H7 (cell line): Measurements from ENCODE around the gene ATP5MC2. TPM values are rescaled to one million over a fixed set of nuclear protein-coding genes. Genes with fewer than 3 reads are reported as not detected.
"Not testable (repeated sequence)": the region's sequence is repeated elsewhere in the genome, so short reads cannot be mapped to it uniquely, and the experiment has no call there.

ENCODE experiments used
- DNase-seq: peaks from one replicate; pipeline ENCODE4 v3.0.0; 2012
- H3K27me3 ChIP-seq: 2 replicates; pipeline ENCODE4 v1.6.0; 2011; ENCODE audit warnings: mild to moderate bottlenecking, low read length; ENCODE audit not compliant: control insufficient read depth, insufficient read depth
- H3K36me3 ChIP-seq: replicated peaks from 2 replicates; pipeline ENCODE4 v1.5.1; 2011; ENCODE audit warnings: low read length; ENCODE audit not compliant: control insufficient read depth, insufficient read depth
- H3K4me3 ChIP-seq: 2 replicates; pipeline ENCODE4 v1.5.1; 2011; ENCODE audit warnings: low read depth, mild to moderate bottlenecking, control low read depth, low read length, moderate library complexity; ENCODE audit not compliant: insufficient read depth
- total RNA-seq: library from RNA; depleted of rRNA; stranded (reverse); fragments of >200 nt; shearing (Covaris generic); gene quantifications from 2 replicates; pipeline ENCODE4 v1.2.3, GENCODE V29; 2014

The ATP5MC2 gene
- total RNA-seq, 1 experiment from 2014 or later: 460 TPM

DNA sequence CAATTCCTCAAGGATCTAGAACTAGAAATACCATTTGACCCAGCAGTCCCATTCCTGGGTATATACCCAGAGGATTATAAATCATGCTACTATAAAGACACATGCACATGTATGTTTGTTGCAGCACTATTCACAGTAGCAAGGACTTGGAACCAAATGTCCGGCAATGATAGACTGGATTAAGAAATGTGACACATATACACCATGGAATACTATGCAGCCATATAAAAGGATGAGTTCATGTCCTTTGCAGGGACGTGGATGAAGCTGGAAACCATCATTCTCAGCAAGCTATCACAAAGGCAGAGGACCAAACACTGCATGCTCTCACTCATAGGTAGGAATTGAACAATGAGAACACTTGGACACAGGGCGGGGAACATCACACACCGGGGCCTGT lies 29.6 kb downstream of the ATP5MC2 start:
- not testable (repeated sequence) for H3K36me3 ChIP-seq, DNase-seq, H3K4me3 ChIP-seq, H3K27me3 ChIP-seq

DNA sequence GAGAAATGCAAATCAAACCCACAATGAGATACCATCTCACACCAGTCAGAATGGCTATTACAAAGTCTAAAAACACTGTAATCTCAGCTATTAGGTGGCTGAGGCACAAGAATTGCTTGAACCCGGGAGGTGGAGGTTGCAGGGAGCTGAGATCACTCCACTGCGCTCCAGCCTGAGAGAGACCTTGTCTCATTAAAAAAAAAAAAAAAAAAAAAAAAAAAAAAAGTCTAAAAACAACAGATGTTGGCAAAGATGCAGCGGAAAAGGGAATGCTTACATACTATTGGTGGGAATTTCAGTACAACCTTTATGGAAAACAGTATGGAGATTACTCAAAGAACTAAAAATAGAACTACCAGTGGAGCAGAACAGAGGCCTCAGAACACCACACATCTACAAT lies 30.7 kb downstream of the ATP5MC2 start:
- H3K27me3 ChIP-seq: no peaks in the 10 kb centered on the region
- no peak for DNase-seq

DNA sequence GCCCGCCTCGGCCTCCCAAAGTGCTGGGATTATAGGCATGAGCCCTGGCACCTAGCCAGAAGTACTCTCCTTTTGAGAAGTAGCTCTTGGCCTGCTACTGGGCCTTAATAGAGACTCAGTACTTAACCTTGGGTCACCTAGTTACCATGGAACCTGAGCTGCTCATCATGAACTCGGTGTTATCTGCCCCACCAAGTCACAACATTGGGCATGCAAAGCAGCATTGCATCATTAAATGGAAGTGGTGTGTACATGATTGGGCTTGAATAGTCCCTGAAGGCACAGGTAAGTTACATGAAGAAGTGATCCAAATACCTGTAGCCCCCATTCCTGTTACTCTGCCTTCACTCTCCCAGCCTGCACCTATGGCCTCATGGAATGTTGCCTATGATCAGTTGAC lies 31.8 kb downstream of the ATP5MC2 start:
- no peak for DNase-seq
- H3K4me3 ChIP-seq: no peak overlapping the region
- H3K27me3 ChIP-seq: no peaks in the 10 kb centered on the region
- H3K36me3 ChIP-seq: no peaks in the 10 kb centered on the region

More for the DNA sequence above, 30.7 kb downstream of the ATP5MC2 start:
- H3K4me3 ChIP-seq: no peak overlapping the region
- no peaks in the 10 kb centered on the region for H3K36me3 ChIP-seq

DNA sequence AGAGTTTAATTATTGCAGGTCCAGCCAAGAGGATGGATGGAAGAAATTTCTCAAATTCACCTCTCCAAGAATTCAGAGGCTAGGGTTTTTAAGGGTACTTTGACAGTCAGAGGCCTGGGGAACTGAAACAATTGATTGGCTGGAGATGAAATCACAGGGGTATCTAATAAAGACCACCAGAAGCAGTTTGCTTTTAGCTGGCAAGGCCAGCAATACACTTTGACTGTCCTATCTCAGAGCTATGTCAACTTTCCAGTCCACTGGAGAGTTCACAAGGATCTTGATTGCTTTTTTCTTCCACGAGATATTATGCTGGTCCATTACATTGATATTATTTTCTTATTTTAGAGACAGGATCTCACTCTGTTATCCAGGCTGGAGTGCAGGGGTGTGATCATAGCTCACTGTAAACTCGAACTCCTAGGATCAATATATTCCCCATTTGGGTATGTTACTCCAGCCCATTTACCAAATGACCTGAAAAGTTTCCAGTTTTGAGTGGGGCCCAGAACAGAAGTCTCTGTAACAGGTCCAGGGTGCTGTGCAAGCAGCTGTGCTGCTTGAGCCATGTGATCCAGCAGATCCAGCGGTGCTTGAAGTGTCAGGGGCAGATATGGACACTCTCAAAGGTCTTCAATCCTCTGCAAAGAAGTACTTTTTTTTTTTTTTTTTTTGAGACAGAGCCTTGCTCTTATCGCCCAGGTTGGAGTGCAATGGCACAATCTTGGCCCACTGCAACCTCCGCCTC lies 32.5 kb downstream of the ATP5MC2 start:
- DNase-seq: no peak
- Histone ChIP-seq H3K4me3 (no peak overlapping the region), H3K36me3 (no peaks in the 10 kb centered on the region), H3K27me3 (no peaks in the 10 kb centered on the region)

DNA sequence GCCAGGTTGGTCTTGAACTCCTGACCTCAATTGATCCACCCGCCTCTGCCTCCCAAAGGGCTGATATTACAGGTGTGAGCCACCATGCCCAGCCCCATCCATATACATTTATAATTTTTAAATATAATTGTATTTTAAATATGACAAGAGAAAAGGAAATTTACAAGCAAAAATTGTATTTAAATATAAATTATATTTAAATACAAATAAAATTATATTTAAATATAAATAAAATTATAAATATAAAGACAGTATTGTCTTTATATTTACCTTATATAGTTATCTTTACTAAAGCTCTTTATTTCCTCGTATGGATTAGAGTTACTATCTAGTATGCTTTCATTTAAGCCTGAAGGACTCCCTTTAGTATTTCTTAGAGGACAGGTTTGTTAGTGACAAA lies 37.8 kb downstream of the ATP5MC2 start:
- no peak overlapping the region for H3K4me3 ChIP-seq
- no peak for DNase-seq
- no peaks in the 10 kb centered on the region for H3K36me3 ChIP-seq
- no peaks in the 10 kb centered on the region for H3K27me3 ChIP-seq

DNA sequence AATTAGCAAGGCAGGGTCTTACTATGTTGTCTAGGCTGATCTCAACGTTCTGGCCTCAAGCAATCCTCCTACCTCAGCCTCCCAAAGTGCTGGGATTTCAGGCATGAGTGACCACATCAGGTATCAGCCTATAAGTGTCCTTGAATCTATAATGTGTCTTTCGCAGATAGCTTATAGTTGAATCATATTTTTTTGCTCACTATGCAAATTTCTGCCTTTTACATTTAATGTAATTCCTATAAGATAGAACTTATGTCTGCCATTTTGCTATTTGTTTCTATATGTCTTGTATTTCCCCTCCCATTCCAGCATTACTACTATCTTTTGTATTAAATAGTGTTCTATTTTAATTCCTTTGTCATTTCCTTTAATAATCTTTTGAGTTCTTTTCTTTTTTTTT lies 39.2 kb downstream of the ATP5MC2 start:
- Histone ChIP-seq H3K36me3 (no peaks in the 10 kb centered on the region), H3K4me3 (no peak overlapping the region), H3K27me3 (no peaks in the 10 kb centered on the region)
- no peak for DNase-seq

DNA sequence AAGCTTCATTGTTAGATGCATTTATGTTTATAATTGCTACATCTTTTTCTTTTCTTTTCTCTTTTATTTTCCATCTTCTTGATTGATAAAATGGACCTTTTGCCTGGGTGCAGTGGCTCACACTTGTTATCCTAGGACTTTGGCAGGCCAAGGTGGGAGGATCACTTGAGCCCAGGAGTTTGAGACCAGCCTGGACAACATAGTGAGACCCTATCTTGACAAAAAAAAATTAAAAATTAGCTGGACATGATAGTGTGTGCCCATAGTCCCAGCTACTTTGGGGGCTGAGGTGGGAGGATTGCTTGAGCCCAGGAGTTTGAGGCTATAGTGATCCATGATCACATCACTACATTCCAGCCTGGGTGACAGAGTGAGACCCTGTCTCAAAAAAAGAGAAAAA lies 40.2 kb downstream of the ATP5MC2 start:
- H3K27me3 ChIP-seq, DNase-seq, H3K36me3 ChIP-seq, H3K4me3 ChIP-seq: not testable (repeated sequence)

DNA sequence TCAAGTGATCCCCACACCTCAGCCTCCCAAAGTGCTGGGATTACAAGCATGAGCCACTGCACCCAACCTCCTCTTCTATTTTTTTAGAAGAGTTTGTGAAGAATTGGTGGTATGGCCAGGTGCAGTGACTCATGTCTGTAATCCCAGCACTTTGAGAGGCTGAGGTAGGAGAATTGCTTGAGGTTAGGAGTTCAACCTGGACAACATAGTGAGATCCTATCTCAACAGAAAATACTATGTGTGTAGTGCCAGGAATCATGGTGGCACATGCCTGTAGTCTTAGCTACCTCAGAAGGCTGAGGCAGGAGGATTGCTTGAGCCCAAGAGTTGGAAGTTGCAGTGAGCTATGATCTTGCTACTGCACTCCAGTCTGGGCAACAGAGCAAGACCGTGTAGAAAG lies 44.2 kb downstream of the ATP5MC2 start:
- no peak overlapping the region for H3K4me3 ChIP-seq
- H3K36me3 ChIP-seq: no peaks in the 10 kb centered on the region
- no peak for DNase-seq
- H3K27me3 ChIP-seq: no peaks in the 10 kb centered on the region

DNA sequence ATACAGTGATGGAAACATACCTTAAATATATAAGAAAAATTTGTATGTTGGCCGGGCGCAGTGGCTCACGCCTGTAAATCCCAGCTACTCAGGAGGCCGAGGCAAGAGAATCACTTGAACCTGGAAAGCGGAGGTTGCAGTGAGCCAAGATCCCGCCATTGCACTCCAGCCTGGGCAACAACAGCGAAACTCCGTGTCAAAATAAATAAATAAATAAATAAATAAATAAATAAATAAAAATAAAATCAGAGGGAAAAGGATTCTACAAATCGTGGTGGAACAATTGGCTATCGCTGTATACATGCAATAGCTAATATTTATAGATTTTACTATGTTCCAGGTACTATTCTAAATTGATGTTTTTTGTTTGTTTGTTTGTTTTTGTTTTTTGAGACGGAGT lies 48.0 kb downstream of the ATP5MC2 start:
- no peaks in the 10 kb centered on the region for H3K27me3 ChIP-seq
- no peak for DNase-seq
- no peaks in the 10 kb centered on the region for H3K36me3 ChIP-seq
- H3K4me3 ChIP-seq: no peak overlapping the region

DNA sequence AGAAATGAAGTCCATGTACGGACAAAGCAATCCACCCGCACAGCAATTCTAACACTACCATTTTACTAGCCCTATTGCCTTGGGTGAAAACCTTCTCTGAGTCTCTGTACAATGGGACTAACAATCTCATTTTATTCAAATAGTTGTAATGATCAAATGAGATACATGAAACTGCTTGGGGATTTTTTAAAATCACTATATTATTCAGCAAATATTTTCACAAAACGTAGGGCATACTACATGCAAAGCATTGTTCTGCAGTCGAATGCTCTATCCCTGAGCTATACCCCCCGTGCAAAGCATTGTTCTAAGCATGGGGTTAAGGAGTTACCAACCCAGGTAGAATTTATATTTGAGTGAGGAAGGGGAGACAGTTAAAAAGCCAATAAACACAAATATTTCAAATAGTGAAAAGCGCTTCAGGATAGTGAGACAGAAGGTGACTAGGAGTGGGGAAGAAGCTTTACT lies 49.1 kb downstream of the ATP5MC2 start:
- peak overlapping the region; percentile 75 for H3K4me3 ChIP-seq
- no peak for DNase-seq
- H3K27me3 ChIP-seq: no peaks in the 10 kb centered on the region
- no peaks in the 10 kb centered on the region for H3K36me3 ChIP-seq

DNA sequence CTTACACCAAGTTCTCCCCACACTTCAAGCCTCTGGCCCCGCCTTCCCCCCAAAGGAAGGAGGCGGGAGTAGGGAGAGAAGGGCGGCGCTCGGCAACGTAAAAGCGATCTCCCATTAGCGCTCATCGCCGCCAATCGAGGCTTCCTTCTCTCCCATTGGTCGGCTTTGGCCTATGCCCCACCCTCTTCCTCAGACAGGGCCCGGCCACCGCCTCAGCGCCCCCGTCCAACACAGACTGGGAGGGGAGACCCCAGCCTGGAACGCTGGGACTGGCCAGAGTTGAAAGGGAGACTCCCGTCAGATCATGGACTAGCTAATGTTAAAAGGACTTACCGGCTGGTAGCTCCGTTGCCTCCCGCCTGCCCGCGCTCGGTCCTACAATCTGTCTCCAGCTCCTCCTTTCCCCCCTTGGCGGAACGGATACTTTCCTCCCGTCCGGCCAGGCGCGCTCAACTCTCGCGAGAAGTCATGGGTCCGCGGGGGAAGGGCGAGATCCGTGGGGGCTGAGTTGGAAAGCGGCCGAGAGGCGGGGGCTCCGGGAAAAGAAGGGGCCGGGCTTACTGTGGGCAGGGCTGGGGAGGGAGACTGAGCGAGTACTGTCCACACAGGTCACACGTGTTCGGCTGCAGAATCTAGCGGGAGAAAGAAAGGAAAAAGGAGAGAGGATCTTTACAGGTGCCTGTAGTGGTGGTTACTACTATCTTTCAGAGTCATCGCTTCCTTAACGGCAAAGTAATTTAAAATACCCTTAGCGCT lies 49.8 kb downstream of the ATP5MC2 start, which contains the start of gene ATF7:
ATF7 (minus strand) TSS at position 437 of the 756 bp plus-strand sequence. CDS start 25,382 bp downstream, outside the sequence.
- peak; percentile 95 for DNase-seq
- Histone ChIP-seq H3K27me3 (no peaks in the 10 kb centered on the region), H3K4me3 (peak within 1 kb of the TSS; percentile 75), H3K36me3 (no peaks in the 10 kb centered on the region)

DNA sequence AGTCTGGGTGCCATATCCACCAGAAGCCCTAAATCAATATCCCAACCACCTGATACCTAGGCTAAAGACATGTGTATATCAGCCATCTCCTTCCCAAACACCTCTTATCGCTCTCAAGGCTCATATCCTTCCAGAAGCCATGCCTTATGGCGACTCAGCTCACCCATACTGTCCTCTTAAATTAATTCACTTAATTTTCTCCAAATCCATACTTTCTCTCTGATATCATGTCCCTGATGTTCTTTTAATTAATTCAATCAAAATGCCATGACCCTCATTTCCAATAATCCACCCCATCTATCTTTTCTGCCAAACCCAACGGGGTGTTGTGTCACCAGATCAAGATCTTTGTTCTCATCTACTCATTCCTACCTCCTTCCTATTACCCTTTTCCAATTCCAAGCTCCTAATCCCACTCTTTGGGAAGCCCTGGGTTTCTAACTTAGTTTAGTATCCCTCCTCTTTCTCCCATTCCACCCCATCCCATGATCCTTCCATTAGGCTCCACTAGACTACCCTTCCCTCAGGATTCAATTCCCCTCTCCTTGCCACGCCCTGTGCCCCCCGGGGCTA lies 50.4 kb downstream of the ATP5MC2 start:
- peak overlapping the region; percentile 75 for H3K4me3 ChIP-seq
- no peaks in the 10 kb centered on the region for H3K27me3 ChIP-seq
- no peaks in the 10 kb centered on the region for H3K36me3 ChIP-seq
- DNase-seq: no peak

DNA sequence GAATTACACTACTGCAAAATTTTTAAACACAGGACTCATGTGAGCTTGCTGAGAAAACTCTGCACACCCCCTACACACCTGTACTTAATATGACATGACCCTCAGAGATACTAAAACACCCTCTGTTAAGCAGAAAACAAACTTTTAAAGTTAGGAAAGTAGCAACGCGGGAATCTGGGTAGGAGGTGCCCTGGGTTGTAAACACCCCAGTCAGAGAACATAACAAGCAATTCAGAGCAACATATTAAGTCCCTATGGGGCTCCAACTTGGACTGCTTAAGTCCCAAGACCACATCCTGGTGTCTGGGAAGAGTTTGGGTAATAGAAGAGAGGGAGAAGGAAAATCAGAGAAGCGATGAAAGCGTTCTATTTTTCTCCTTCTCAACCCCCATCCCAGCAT lies 50.9 kb downstream of the ATP5MC2 start:
- H3K27me3 ChIP-seq: no peaks in the 10 kb centered on the region
- H3K4me3 ChIP-seq: peak overlapping the region; percentile 75
- no peak for DNase-seq
- no peaks in the 10 kb centered on the region for H3K36me3 ChIP-seq

DNA sequence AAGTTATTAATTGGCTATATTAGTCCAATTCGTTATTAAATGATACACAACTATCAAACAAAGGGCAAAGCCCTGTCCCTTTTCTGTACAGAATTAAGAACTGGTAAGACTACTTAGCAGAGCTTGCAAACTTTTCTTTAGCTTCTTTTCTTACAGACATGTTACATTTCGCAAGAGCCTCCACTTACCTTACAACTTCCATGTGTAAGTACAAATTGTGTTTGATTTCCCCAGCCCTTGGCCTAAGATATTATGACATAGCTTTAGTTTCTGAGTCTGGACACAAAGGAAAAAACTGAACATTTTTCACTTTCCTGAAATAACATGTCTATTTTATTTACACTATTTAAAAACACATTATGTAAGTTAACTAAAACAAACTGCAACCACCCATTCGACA lies 51.4 kb downstream of the ATP5MC2 start:
- no peaks in the 10 kb centered on the region for H3K27me3 ChIP-seq
- no peak for DNase-seq
- H3K36me3 ChIP-seq: no peaks in the 10 kb centered on the region
- no peak overlapping the region for H3K4me3 ChIP-seq
